Stimulated activated CD4-positive, alpha-beta T cell treated with anti-CD3 and anti-CD28 coated beads, Interleukin-4, amount 100 ng/mL, for 48 hours (primary cell): ENCODE measurements around the gene HIGD1A.

ENCODE experiments used
- DNase-seq, 2 donors: peaks; one replicate each; pipeline ENCODE4 v3.0.0-alpha.2; 2020; ENCODE audit warnings: low read depth in 2 of 2

HIGD1A gene

GRCh38 chr3:42735615-42736014 lies 68.7 kb downstream of the HIGD1A start:
- no peak for DNase-seq

- no peak for DNase-seq
Observed at GRCh38 chr3:42735019-42735418, 69.3 kb downstream of the HIGD1A start.

DNA sequence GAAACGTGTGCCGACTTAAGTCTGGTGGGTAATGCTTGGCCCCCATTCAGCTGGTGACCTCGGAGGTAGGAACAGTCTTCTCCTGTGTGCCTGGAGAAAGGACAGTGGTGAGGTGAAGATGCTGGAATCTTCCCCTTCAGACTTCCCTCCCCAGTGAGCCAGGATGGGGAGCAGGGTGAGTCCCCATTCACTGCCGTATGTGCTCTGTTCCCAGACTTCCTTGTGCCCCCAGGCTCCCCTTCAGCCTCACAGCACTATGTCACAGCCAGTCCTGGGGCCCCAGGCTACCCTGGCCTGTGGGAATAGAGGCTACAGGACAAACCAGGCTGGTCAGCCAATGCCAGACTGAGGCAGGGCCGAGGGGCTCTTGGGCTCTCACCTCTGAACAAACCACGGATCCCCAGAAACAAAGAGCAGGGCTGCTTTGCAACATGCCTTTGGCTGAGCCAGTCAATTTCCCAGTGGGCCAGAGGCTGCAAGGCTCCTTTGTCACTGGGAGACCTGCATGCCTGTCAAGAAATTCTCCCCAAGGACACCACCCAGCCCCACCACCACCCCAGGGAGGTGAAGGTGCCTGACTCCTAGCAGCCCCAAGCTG lies 69.9 kb downstream of the HIGD1A start:
- no peak for DNase-seq

GRCh38 chr3:42733501-42734262 lies 70.6 kb downstream of the HIGD1A start:
- no peak for DNase-seq
